Measurements from ENCODE around the gene DGKB.

DGKB gene

GRCh38 chr7:14207711-14208110, 694.8 kb downstream of the DGKB start:
- DNase-seq (ENCODE audit: low read depth), result no peak

- no peak for DNase-seq (ENCODE audit: low read depth)
Measured at GRCh38 chr7:14207138-14207537, 695.4 kb downstream of the DGKB start.

- DNase-seq (ENCODE audit: low read depth), result no peak
Measured at GRCh38 chr7:14206121-14206520, 696.4 kb downstream of the DGKB start.

- DNase-seq (ENCODE audit: low read depth), result no peak
Measured at GRCh38 chr7:14201353-14201752, 701.2 kb downstream of the DGKB start.

GRCh38 chr7:14199336-14199735, 703.2 kb downstream of the DGKB start:
- no peak for DNase-seq (ENCODE audit: low read depth)

GRCh38 chr7:14197280-14197679, 705.3 kb downstream of the DGKB start:
- no peak for DNase-seq (ENCODE audit: low read depth)

- no peak for DNase-seq (ENCODE audit: low read depth)
Measured at GRCh38 chr7:14196555-14196954, 706.0 kb downstream of the DGKB start.

GRCh38 chr7:14195871-14196270, 706.7 kb downstream of the DGKB start:
- no peak for DNase-seq (ENCODE audit: low read depth)

GRCh38 chr7:14195079-14195478, 707.5 kb downstream of the DGKB start:
- no peak for DNase-seq (ENCODE audit: low read depth)

- no peak for DNase-seq (ENCODE audit: low read depth)
Measured at GRCh38 chr7:14191686-14192098, 710.9 kb downstream of the DGKB start.

- DNase-seq (ENCODE audit: low read depth), result no peak
Measured at GRCh38 chr7:14184292-14184864, 718.2 kb downstream of the DGKB start.

- no peak for DNase-seq (ENCODE audit: low read depth)
Measured at GRCh38 chr7:14179781-14180180, 722.8 kb downstream of the DGKB start.

- no peak for DNase-seq (ENCODE audit: low read depth)
Measured at GRCh38 chr7:14177876-14178275, 724.7 kb downstream of the DGKB start.

GRCh38 chr7:14170872-14171271, 731.7 kb downstream of the DGKB start:
- no peak for DNase-seq (ENCODE audit: low read depth)

GRCh38 chr7:14158111-14158510, 744.4 kb downstream of the DGKB start:
- DNase-seq (ENCODE audit: low read depth), result no peak

GRCh38 chr7:14156436-14156835, 746.1 kb downstream of the DGKB start:
- DNase-seq (ENCODE audit: low read depth), result no peak

- DNase-seq (ENCODE audit: low read depth), result no peak
Measured at GRCh38 chr7:14148974-14149373, 753.6 kb downstream of the DGKB start.

GRCh38 chr7:14147532-14147931, 755.0 kb downstream of the DGKB start:
- no peak for DNase-seq (ENCODE audit: low read depth)

GRCh38 chr7:14144538-14144937, 758.0 kb downstream of the DGKB start:
- no peak for DNase-seq (ENCODE audit: low read depth)

- DNase-seq (ENCODE audit: low read depth), result no peak
Measured at GRCh38 chr7:14144109-14144508, 758.4 kb downstream of the DGKB start.

GRCh38 chr7:14137676-14138075, 764.9 kb downstream of the DGKB start:
- no peak for DNase-seq (ENCODE audit: low read depth)

GRCh38 chr7:14133752-14134151, 768.8 kb downstream of the DGKB start:
- no peak for DNase-seq (ENCODE audit: low read depth)

GRCh38 chr7:14125998-14126397, 776.6 kb downstream of the DGKB start:
- no peak for DNase-seq (ENCODE audit: low read depth)

- DNase-seq (ENCODE audit: low read depth), result no peak
Measured at GRCh38 chr7:14124716-14125115, 777.8 kb downstream of the DGKB start.

GRCh38 chr7:14123923-14124322, 778.6 kb downstream of the DGKB start:
- no peak for DNase-seq (ENCODE audit: low read depth)
